GM12878 (cell line): ENCODE data around the gene FKBP2. TPM values are rescaled to one million over a fixed set of nuclear protein-coding genes. Genes with fewer than 3 reads are reported as not detected.

ENCODE experiments used
- CBFB ChIP-seq: IDR thresholded peaks from 2 replicates; pipeline ENCODE4 v1.6.1; 2016; ENCODE audit warnings: antibody characterized with exemption, low read depth
- CBX5 ChIP-seq: sonication (generic); IDR thresholded peaks from 2 replicates; pipeline ENCODE4 v1.6.1; 2016; ENCODE audit warnings: low read depth, moderate library complexity, mild to moderate bottlenecking, inconsistent platforms
- FOXK2 ChIP-seq: fragments of 450-650 bp; IDR thresholded peaks from 2 replicates; pipeline ENCODE4 v1.6.1; 2017; ENCODE audit warnings: mild to moderate bottlenecking, moderate library complexity
- HCFC1 ChIP-seq: fragments of 150-350 bp; IDR thresholded peaks from 2 replicates; pipeline ENCODE4 v1.6.1; 2014; ENCODE audit warnings: low read length
- HDGF ChIP-seq: fragments of 450-650 bp; IDR thresholded peaks from 2 replicates; pipeline ENCODE4 v1.6.1; 2016; ENCODE audit warnings: antibody characterized with exemption
- IRF4 ChIP-seq: IDR thresholded peaks from 2 replicates; pipeline ENCODE4 v1.6.1; 2011; ENCODE audit warnings: low read depth, low read length
- KAT2A ChIP-seq: conservative IDR thresholded peaks from 2 replicates; pipeline ENCODE4 v1.6.1; 2011; ENCODE audit warnings: low read depth, low read length; ENCODE audit not compliant: control insufficient read depth
- KDM1A ChIP-seq: fragments of 200-600 bp; sonication (generic); IDR thresholded peaks from 2 replicates; pipeline ENCODE4 v1.6.1; 2016; ENCODE audit warnings: borderline replicate concordance
- NFYA ChIP-seq: IDR thresholded peaks from 2 replicates; pipeline ENCODE4 v1.6.1; 2011; ENCODE audit warnings: low read depth, mild to moderate bottlenecking, low read length, improper control_type of control experiment, borderline replicate concordance
- PAX5 ChIP-seq: IDR thresholded peaks from 2 replicates; pipeline ENCODE4 v1.6.1; 2011; ENCODE audit warnings: low read depth, low read length, borderline replicate concordance
- RAD51 ChIP-seq: fragments of 450-650 bp; IDR thresholded peaks from 2 replicates; pipeline ENCODE4 v1.6.1; 2016; ENCODE audit warnings: moderate library complexity, mild to moderate bottlenecking, inconsistent platforms
- RUNX3 ChIP-seq: IDR thresholded peaks from 2 replicates; pipeline ENCODE4 v1.6.1; 2012; ENCODE audit warnings: low read length, inconsistent platforms
- ZNF274 ChIP-seq: IDR thresholded peaks from one replicate; pipeline ENCODE4 v1.8.0; 2011; ENCODE audit not compliant: insufficient read length, insufficient read depth
- polyA plus RNA-seq, 11 experiments: library from polyadenylated mRNA; depleted of rRNA in 4 of 11; unstranded in 6 of 11; stranded (reverse) in 5 of 11; fragments of >200 nt; fragmentation: Nextera tagmentation in 4 of 11; fragmentation: Illumina TruSeq in 1 of 11; extraction: Ambion mirVana in 4 of 11; extraction: Trizol in 1 of 11; gene quantifications; 1 replicate in 1 of 11; 2 replicates in 10 of 11; pipeline versions ENCODE4 v1.2.1 to v1.2.3, GENCODE V29; 2011 to 2016; ENCODE audit warnings: inconsistent platforms in 2 of 11, missing spikeins in 2 of 11, low read depth in 1 of 11
- total RNA-seq, 4 experiments: library from RNA; depleted of rRNA in 3 of 4; stranded (reverse); fragments of >200 nt in 3 of 4; fragmentation: Illumina TruSeq in 1 of 4; extraction: Trizol in 1 of 4; gene quantifications; 2 replicates each; pipeline versions ENCODE4 v1.2.1 to v1.2.3, GENCODE V29; 2013 to 2021
- TF ChIP-seq, protein P1 (sequence below): fragments of 450-650 bp; conservative IDR thresholded peaks from 2 replicates; pipeline ENCODE4 v1.6.1; 2017; ENCODE audit warnings: mild to moderate bottlenecking, moderate library complexity
- TF ChIP-seq, protein P2 (sequence below): fragments of 450-650 bp; IDR thresholded peaks from 2 replicates; pipeline ENCODE4 v1.6.1; 2017; ENCODE audit warnings: mild to moderate bottlenecking, low read depth, inconsistent platforms; ENCODE audit not compliant: poor library complexity, severe bottlenecking
- TF ChIP-seq, protein P3 (sequence below): fragments of 450-650 bp; formaldehyde crosslinking; IDR thresholded peaks from 2 replicates; pipeline ENCODE4 v1.4.0; 2022; ENCODE audit warnings: mild to moderate bottlenecking, moderate library complexity
- TF ChIP-seq, protein P4 (sequence below): fragments of 450-650 bp; IDR thresholded peaks from 2 replicates; pipeline ENCODE4 v1.6.1; 2016; ENCODE audit warnings: mild to moderate bottlenecking, moderate library complexity, borderline replicate concordance
- TF ChIP-seq, protein P5 (sequence below): IDR thresholded peaks from 2 replicates; pipeline ENCODE4 v1.6.1; 2012; ENCODE audit warnings: low read length, inconsistent platforms

FKBP2 gene
- total and polyA plus RNA-seq, 10 of the 15 experiments (the other 5 are each of a cell fraction or from before 2014, with no cell fraction given) = 1.8 to 99.7 (median 39.5) TPM

DNA sequence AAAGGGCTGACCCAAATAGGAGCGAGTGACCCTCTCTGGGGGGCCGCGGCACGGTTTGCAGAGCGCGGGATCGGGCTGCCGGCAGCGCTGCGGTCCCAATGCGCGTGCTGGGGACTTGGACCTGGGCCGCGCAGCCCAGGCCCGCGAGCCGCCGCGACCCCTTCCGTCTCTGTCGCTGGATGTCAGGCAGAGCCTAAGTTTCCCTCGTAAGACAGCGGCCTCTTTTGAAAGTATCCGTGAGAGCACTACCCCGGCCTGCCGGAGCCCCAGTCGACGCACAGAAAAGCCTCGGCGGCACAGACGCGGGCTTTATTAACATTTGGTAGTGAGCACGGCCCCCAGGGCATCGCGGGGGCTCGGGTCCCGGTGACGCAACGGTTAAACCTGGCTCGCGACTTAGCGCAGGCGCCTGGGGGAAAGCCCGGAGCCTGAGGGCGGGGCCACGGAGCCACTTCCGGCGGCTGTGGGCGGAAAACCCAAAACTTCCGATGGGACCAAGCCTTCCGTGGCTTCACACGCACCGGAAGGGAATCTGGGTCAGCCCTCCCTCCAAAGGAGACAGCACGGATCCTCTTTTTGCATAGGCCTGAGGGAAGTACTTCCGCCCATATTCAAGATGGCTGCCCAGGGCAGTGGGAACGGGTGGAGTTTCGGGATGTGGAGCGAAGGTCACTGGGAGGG lies 28.8 kb downstream of the FKBP2 start (continued):
- TF ChIP-seq, protein P1, sequence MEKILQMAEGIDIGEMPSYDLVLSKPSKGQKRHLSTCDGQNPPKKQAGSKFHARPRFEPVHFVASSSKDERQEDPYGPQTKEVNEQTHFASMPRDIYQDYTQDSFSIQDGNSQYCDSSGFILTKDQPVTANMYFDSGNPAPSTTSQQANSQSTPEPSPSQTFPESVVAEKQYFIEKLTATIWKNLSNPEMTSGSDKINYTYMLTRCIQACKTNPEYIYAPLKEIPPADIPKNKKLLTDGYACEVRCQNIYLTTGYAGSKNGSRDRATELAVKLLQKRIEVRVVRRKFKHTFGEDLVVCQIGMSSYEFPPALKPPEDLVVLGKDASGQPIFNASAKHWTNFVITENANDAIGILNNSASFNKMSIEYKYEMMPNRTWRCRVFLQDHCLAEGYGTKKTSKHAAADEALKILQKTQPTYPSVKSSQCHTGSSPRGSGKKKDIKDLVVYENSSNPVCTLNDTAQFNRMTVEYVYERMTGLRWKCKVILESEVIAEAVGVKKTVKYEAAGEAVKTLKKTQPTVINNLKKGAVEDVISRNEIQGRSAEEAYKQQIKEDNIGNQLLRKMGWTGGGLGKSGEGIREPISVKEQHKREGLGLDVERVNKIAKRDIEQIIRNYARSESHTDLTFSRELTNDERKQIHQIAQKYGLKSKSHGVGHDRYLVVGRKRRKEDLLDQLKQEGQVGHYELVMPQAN = peak; percentile 71
- TF ChIP-seq, protein P2, sequence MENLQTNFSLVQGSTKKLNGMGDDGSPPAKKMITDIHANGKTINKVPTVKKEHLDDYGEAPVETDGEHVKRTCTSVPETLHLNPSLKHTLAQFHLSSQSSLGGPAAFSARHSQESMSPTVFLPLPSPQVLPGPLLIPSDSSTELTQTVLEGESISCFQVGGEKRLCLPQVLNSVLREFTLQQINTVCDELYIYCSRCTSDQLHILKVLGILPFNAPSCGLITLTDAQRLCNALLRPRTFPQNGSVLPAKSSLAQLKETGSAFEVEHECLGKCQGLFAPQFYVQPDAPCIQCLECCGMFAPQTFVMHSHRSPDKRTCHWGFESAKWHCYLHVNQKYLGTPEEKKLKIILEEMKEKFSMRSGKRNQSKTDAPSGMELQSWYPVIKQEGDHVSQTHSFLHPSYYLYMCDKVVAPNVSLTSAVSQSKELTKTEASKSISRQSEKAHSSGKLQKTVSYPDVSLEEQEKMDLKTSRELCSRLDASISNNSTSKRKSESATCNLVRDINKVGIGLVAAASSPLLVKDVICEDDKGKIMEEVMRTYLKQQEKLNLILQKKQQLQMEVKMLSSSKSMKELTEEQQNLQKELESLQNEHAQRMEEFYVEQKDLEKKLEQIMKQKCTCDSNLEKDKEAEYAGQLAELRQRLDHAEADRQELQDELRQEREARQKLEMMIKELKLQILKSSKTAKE = no peak
- TF ChIP-seq IRF4 (peak; percentile 69; the same call in 1 of the 2 replicates), PAX5 (no peak), NFYA (no peak), CBX5 (no peak; the same call in 1 of the 2 replicates), RAD51 (no peak), KDM1A (no peak), HDGF (no peak), CBFB (peak; percentile 85; the same call in 1 of the 2 replicates), FOXK2 (no peak), HCFC1 (peak; percentile 94), KAT2A (no peak), RUNX3 (peak; percentile 83), ZNF274 (no peak)
- TF ChIP-seq, protein P3, sequence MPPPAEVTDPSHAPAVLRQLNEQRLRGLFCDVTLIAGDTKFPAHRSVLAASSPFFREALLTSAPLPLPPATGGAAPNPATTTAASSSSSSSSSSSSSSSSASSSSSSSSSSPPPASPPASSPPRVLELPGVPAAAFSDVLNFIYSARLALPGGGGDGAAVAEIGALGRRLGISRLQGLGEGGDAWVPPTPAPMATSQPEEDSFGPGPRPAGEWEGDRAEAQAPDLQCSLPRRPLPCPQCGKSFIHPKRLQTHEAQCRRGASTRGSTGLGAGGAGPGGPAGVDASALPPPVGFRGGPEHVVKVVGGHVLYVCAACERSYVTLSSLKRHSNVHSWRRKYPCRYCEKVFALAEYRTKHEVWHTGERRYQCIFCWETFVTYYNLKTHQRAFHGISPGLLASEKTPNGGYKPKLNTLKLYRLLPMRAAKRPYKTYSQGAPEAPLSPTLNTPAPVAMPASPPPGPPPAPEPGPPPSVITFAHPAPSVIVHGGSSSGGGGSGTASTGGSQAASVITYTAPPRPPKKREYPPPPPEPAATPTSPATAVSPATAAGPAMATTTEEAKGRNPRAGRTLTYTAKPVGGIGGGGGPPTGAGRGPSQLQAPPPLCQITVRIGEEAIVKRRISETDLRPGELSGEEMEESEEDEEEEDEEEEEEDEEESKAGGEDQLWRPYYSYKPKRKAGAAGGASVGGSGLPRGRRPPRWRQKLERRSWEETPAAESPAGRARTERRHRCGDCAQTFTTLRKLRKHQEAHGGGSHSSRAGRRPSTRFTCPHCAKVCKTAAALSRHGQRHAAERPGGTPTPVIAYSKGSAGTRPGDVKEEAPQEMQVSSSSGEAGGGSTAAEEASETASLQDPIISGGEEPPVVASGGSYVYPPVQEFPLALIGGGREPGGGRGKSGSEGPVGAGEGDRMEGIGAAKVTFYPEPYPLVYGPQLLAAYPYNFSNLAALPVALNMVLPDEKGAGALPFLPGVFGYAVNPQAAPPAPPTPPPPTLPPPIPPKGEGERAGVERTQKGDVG = no peak
- TF ChIP-seq, protein P4, sequence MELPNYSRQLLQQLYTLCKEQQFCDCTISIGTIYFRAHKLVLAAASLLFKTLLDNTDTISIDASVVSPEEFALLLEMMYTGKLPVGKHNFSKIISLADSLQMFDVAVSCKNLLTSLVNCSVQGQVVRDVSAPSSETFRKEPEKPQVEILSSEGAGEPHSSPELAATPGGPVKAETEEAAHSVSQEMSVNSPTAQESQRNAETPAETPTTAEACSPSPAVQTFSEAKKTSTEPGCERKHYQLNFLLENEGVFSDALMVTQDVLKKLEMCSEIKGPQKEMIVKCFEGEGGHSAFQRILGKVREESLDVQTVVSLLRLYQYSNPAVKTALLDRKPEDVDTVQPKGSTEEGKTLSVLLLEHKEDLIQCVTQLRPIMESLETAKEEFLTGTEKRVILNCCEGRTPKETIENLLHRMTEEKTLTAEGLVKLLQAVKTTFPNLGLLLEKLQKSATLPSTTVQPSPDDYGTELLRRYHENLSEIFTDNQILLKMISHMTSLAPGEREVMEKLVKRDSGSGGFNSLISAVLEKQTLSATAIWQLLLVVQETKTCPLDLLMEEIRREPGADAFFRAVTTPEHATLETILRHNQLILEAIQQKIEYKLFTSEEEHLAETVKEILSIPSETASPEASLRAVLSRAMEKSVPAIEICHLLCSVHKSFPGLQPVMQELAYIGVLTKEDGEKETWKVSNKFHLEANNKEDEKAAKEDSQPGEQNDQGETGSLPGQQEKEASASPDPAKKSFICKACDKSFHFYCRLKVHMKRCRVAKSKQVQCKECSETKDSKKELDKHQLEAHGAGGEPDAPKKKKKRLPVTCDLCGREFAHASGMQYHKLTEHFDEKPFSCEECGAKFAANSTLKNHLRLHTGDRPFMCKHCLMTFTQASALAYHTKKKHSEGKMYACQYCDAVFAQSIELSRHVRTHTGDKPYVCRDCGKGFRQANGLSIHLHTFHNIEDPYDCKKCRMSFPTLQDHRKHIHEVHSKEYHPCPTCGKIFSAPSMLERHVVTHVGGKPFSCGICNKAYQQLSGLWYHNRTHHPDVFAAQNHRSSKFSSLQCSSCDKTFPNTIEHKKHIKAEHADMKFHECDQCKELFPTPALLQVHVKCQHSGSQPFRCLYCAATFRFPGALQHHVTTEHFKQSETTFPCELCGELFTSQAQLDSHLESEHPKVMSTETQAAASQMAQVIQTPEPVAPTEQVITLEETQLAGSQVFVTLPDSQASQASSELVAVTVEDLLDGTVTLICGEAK = peak; percentile 99
- TF ChIP-seq, protein P5, sequence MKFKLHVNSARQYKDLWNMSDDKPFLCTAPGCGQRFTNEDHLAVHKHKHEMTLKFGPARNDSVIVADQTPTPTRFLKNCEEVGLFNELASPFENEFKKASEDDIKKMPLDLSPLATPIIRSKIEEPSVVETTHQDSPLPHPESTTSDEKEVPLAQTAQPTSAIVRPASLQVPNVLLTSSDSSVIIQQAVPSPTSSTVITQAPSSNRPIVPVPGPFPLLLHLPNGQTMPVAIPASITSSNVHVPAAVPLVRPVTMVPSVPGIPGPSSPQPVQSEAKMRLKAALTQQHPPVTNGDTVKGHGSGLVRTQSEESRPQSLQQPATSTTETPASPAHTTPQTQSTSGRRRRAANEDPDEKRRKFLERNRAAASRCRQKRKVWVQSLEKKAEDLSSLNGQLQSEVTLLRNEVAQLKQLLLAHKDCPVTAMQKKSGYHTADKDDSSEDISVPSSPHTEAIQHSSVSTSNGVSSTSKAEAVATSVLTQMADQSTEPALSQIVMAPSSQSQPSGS = no peak
